ENCODE data around the gene LNX1. TPM values are rescaled to one million over a fixed set of nuclear protein-coding genes. Genes with fewer than 3 reads are reported as not detected.

The LNX1 gene
- total and polyA plus RNA-seq, 10 of the 15 experiments (the other 5 are each of a cell fraction or from before 2014, with no cell fraction given): 0.72 to 1.4 (median 1.0) TPM

- TF ChIP-seq, protein P1, sequence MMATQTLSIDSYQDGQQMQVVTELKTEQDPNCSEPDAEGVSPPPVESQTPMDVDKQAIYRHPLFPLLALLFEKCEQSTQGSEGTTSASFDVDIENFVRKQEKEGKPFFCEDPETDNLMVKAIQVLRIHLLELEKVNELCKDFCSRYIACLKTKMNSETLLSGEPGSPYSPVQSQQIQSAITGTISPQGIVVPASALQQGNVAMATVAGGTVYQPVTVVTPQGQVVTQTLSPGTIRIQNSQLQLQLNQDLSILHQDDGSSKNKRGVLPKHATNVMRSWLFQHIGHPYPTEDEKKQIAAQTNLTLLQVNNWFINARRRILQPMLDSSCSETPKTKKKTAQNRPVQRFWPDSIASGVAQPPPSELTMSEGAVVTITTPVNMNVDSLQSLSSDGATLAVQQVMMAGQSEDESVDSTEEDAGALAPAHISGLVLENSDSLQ (IDR thresholded peaks at IDR 0.05): no peak
- TF ChIP-seq EP300 (IDR thresholded peaks at IDR 0.05; ENCODE audit: borderline replicate concordance in 1 of 2, control insufficient read depth in 1 of 2, low read depth in 2 of 2, low read length in 2 of 2) (no peak), SIN3A (IDR thresholded peaks at IDR 0.05; ENCODE audit: low read depth, low read length) (no peak)
Measured at GRCh38 chr4:53520116-53520515, 71.2 kb downstream of the LNX1 start (continued).

DNA sequence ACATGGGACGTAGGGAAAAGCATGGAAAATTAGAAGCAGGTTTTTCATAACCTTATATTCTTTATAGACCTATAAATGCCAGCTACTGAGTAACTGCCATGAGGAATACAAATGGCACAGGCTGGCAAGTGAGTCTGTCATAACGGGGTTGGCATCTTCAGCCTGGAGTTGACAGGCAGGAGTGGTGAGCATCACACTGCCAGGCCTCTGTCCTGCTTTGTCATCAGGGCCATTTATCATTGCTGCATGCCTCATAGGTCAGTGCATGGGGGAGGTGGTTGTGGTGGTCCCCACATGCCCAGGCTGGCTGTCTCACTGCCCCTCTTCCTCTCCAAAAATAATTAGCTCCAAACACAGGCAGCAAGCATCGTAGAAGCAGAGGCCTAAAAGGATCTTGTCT, 72.5 kb downstream of the LNX1 start:
- Histone ChIP-seq H3K27me3 (replicated peaks in 1 of 2; ENCODE audit: control insufficient read depth in 2 of 2, insufficient read depth in 2 of 2, low read length in 1 of 2) (no peaks in the 10 kb centered on the region; a peak in 1 of 4 replicates), H3K9me3 (replicated peaks; ENCODE audit: control insufficient read depth, insufficient read depth, low read length) (no peaks in the 10 kb centered on the region), H3K36me3 (ENCODE audit: control insufficient read depth in 2 of 2, insufficient read depth in 2 of 2, low read length in 1 of 2) (no peaks in the 10 kb centered on the region), H3K4me1 (ENCODE audit: control insufficient read depth, insufficient read depth, low read length) (no peaks in the 10 kb centered on the region), H3K4me2 (ENCODE audit: control insufficient read depth, insufficient read depth) (no peak overlapping the region), H3K9ac (ENCODE audit: control insufficient read depth, insufficient read depth, low read length) (no peak overlapping the region), H4K20me1 (ENCODE audit: control insufficient read depth, insufficient read depth) (no peaks in the 10 kb centered on the region), H3K27ac (ENCODE audit: control insufficient read depth, insufficient read depth) (no peak overlapping the region), H3K4me3 (no peak overlapping the region), H3K79me2 (ENCODE audit: control insufficient read depth, insufficient read depth, low read length) (no peaks in the 10 kb centered on the region), H2AFZ (ENCODE audit: control insufficient read depth, low read depth, low read length) (no peak overlapping the region)
- DNase-seq (ENCODE audit: low read depth, low spot score) (no peak), FAIRE-seq (no peak), ATAC-seq (no peak)
- no peak for TF ChIP-seq BMI1 (IDR thresholded peaks at IDR 0.05; ENCODE audit: borderline replicate concordance)
- TF ChIP-seq IKZF1 (conservative IDR thresholded peaks at IDR 0.05): no peak
- TF ChIP-seq FOXM1 (IDR thresholded peaks at IDR 0.05; ENCODE audit: low read depth, low read length): no peak
- no peak for TF ChIP-seq ATF7 (IDR thresholded peaks at IDR 0.05; ENCODE audit: low read depth)
- TF ChIP-seq, protein P2, sequence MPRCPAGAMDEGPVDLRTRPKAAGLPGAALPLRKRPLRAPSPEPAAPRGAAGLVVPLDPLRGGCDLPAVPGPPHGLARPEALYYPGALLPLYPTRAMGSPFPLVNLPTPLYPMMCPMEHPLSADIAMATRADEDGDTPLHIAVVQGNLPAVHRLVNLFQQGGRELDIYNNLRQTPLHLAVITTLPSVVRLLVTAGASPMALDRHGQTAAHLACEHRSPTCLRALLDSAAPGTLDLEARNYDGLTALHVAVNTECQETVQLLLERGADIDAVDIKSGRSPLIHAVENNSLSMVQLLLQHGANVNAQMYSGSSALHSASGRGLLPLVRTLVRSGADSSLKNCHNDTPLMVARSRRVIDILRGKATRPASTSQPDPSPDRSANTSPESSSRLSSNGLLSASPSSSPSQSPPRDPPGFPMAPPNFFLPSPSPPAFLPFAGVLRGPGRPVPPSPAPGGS (IDR thresholded peaks at IDR 0.05; ENCODE audit: borderline replicate concordance, insufficient read depth, low read depth, low read length, poor library complexity, severe bottlenecking): no peak
- no peak for TF ChIP-seq RAD21 (IDR thresholded peaks at IDR 0.05; ENCODE audit: insufficient read depth, low read depth, low read length)
- TF ChIP-seq IRF5 (IDR thresholded peaks at IDR 0.05; ENCODE audit: borderline replicate concordance): no peak
- no peak for TF ChIP-seq HCFC1 (IDR thresholded peaks at IDR 0.05; ENCODE audit: low read length)
- no peak for TF ChIP-seq POLR2A (IDR thresholded peaks at IDR 0.05; ENCODE audit: low read depth, low read length)
- no peak for TF ChIP-seq LARP7 (IDR thresholded peaks at IDR 0.05)
- TF ChIP-seq BCL11A (IDR thresholded peaks at IDR 0.05; ENCODE audit: low read depth, low read length): no peak
- TF ChIP-seq CREM (IDR thresholded peaks at IDR 0.05; ENCODE audit: low read depth): no peak
- TF ChIP-seq STAT1 (conservative IDR thresholded peaks at IDR 0.05): no peak
- BruUV-seq (replicated peaks): no TSS peak
- CTCF ChIA-PET: interaction anchor here (0.6 kb wide), 1 partner anchor 144 kb away, joined by 3 read pairs; no protein-coding TSS in a partner anchor
- POLR2A ChIA-PET: no interaction called here
- RAD21 ChIA-PET (ENCODE audit: unreplicated experiment): interaction anchor here (1.0 kb wide), 1 partner anchor 13 kb away, joined by 3 read pairs; no protein-coding TSS in a partner anchor
- SMC1A ChIA-PET (ENCODE audit: uncharacterized antibody, unreplicated experiment): no interaction called here
- intact Hi-C loops (cut with micrococcal nuclease; ENCODE audit: unreplicated experiment) (no loop called here), in situ Hi-C loops (cut with MboI) (no loop called here)
- 0% methylated on average over 3 of the region's 3 CpGs for WGBS (ENCODE audit: insufficient coverage, insufficient replicate concordance, low lambda C conversion rate, missing lambda C conversion rate)

Measured in GM12878 (cell line).